A549 (cell line): ENCODE measurements around the gene C1orf53. TPM values are rescaled to one million over a fixed set of nuclear protein-coding genes. Genes with fewer than 3 reads are reported as not detected.

Experiments used
- ATAC-seq, 2 experiments: fragments of 200-7000 bp in 1 of 2; fragments of >200 bp in 1 of 2; cut with Nextera tagmentation in 1 of 2; cut with Tn5 transposase in 1 of 2; 3 replicates each; pipeline versions ENCODE4 v1.8.0 to v1.9.1; 2018 to 2020; ENCODE audit warnings: mild to moderate bottlenecking in 1 of 2, moderate library complexity in 1 of 2
- CTCF ChIA-PET: fragments of 300-600 bp; sonication (Branson Sonifier 250); formaldehyde crosslinking; extraction: SDS; loops from one replicate; lab custom pipeline; 2021; ENCODE audit warnings: antibody characterized with exemption, inconsistent platforms; lab: Yijun Ruan, JAX
- POLR2A ChIA-PET: fragments of 350-600 bp; formaldehyde crosslinking; extraction: SDS; loops from one replicate; lab custom pipeline; 2021; ENCODE audit warnings: antibody characterized with exemption, inconsistent platforms; lab: Yijun Ruan, JAX
- DNase-seq, 2 experiments: peaks; one replicate each; pipeline versions ENCODE4 v3.0.0 to v3.0.0-alpha.2; 2011 to 2016; ENCODE audit warnings: low read depth in 1 of 2, low spot score in 1 of 2
- FAIRE-seq: peaks from 2 replicates; lab custom pipeline; 2011; peaks lifted over from hg19 to GRCh38; lab: Jason Lieb, UNC
- H3K27ac ChIP-seq, 2 experiments: fragments of >200 bp; sonication (Bioruptor Twin); formaldehyde crosslinking; 3 replicates each; pipeline ENCODE4 v1.5.1; 2016 to 2017
- H3K4me1 ChIP-seq: fragments of >200 bp; sonication (Bioruptor Twin); formaldehyde crosslinking; 3 replicates; pipeline ENCODE4 v1.6.1; 2016
- H3K4me2 ChIP-seq: fragments of >200 bp; sonication (Bioruptor Twin); formaldehyde crosslinking; 3 replicates; pipeline ENCODE4 v1.6.1; 2016
- H3K4me3 ChIP-seq: fragments of >200 bp; sonication (Bioruptor Twin); formaldehyde crosslinking; 3 replicates; pipeline ENCODE4 v1.5.1; 2016
- H3K9me3 ChIP-seq: fragments of >200 bp; sonication (Bioruptor Twin); formaldehyde crosslinking; 3 replicates; pipeline ENCODE4 v1.6.1; 2016
- BHLHE40 ChIP-seq: IDR thresholded peaks from 2 replicates; pipeline ENCODE4 v1.6.1; 2012; ENCODE audit warnings: low read depth, low read length, inconsistent platforms
- CBX2 ChIP-seq: fragments of 200-600 bp; sonication (generic); IDR thresholded peaks from 2 replicates; pipeline ENCODE4 v1.6.1; 2016; ENCODE audit warnings: low read depth, mild to moderate bottlenecking, borderline replicate concordance
- CBX8 ChIP-seq: fragments of 200-600 bp; sonication (generic); IDR thresholded peaks from 2 replicates; pipeline ENCODE4 v1.6.1; 2016
- CHD2 ChIP-seq: fragments of 150-350 bp; IDR thresholded peaks from 2 replicates; pipeline ENCODE4 v1.6.1; 2014; ENCODE audit warnings: low read length; ENCODE audit not compliant: partially characterized antibody
- CHD4 ChIP-seq: fragments of 200-600 bp; sonication (generic); IDR thresholded peaks from 2 replicates; pipeline ENCODE4 v1.6.1; 2016; ENCODE audit warnings: antibody characterized with exemption, mild to moderate bottlenecking, borderline replicate concordance
- FOSL2 ChIP-seq, 2 experiments: fragments of 450-650 bp in 1 of 2; fragments of >200 bp in 1 of 2; sonication (Bioruptor Twin) in 1 of 2; formaldehyde crosslinking; IDR thresholded peaks; 2 replicates each; pipeline versions ENCODE4 v1.5.0 to v1.6.1; 2016 to 2020; ENCODE audit warnings: mild to moderate bottlenecking in 1 of 2, moderate library complexity in 1 of 2
- HOXB5 ChIP-seq: fragments of 250-450 bp; sonication (Bioruptor Pico); IDR thresholded peaks from 2 replicates; pipeline ENCODE4 v1.5.0; 2020; ENCODE audit warnings: mild to moderate bottlenecking, moderate library complexity
- MAZ ChIP-seq: fragments of 150-350 bp; IDR thresholded peaks from 2 replicates; pipeline ENCODE4 v1.6.1; 2014; ENCODE audit warnings: antibody characterized with exemption, low read depth, low read length, borderline replicate concordance
- NPAS2 ChIP-seq: fragments of 250-450 bp; sonication (Bioruptor Pico); IDR thresholded peaks from 2 replicates; pipeline ENCODE4 v1.8.0; 2022; ENCODE audit warnings: mild to moderate bottlenecking, moderate library complexity, borderline replicate concordance
- POLR2A ChIP-seq: IDR thresholded peaks from 2 replicates; pipeline ENCODE4 v1.6.1; 2012; ENCODE audit warnings: mild to moderate bottlenecking, low read length
- RAD21 ChIP-seq, 2 experiments: fragments of >200 bp in 1 of 2; sonication (Bioruptor Twin) in 1 of 2; formaldehyde crosslinking in 1 of 2; IDR thresholded peaks in 1 of 2; conservative IDR thresholded peaks in 1 of 2; 2 replicates in 1 of 2; 3 replicates in 1 of 2; pipeline ENCODE4 v1.6.1; 2012 to 2018; ENCODE audit warnings: inconsistent platforms in 1 of 2
- RCOR1 ChIP-seq: fragments of 150-350 bp; IDR thresholded peaks from 2 replicates; pipeline ENCODE4 v1.6.1; 2014; ENCODE audit warnings: antibody characterized with exemption, low read length, low read depth
- SMC3 ChIP-seq: fragments of >200 bp; sonication (Bioruptor Twin); formaldehyde crosslinking; IDR thresholded peaks from 3 replicates; pipeline ENCODE4 v1.6.1; 2018; ENCODE audit warnings: inconsistent platforms
- SREBF2 ChIP-seq: fragments of 450-650 bp; IDR thresholded peaks from 2 replicates; pipeline ENCODE4 v1.6.1; 2014; ENCODE audit warnings: mild to moderate bottlenecking, moderate library complexity
- TFCP2L1 ChIP-seq: fragments of 250-450 bp; sonication (Bioruptor Pico); IDR thresholded peaks from 2 replicates; pipeline ENCODE4 v1.5.0; 2021; ENCODE audit warnings: mild to moderate bottlenecking
- ZC3H11A ChIP-seq: fragments of 450-650 bp; IDR thresholded peaks from 2 replicates; pipeline ENCODE4 v1.6.1; 2014; ENCODE audit warnings: antibody characterized with exemption, mild to moderate bottlenecking
- ZSCAN20 ChIP-seq: fragments of 250-450 bp; sonication (Bioruptor Pico); IDR thresholded peaks from 2 replicates; pipeline ENCODE4 v1.8.0; 2022; ENCODE audit warnings: mild to moderate bottlenecking, moderate library complexity
- WGBS: methylation state at CpG from one replicate; pipeline ENCODE4 v1.1.6; 2017; ENCODE audit errors: missing lambda C conversion rate; 5-methylcytosine and 5-hydroxymethylcytosine counted together
- polyA plus RNA-seq, 4 experiments: library from polyadenylated mRNA; depleted of rRNA in 3 of 4; stranded (reverse); fragments of >200 nt; fragmentation: RNase III in 1 of 4; extraction: RNeasy Plus Mini Kit Qiagen cat#74134 plus additional on column Dnase treatment in 1 of 4; gene quantifications; 2 replicates in 3 of 4; 3 replicates in 1 of 4; pipeline ENCODE4 v1.2.3, GENCODE V29; 2011 to 2017
- TF ChIP-seq, protein P1 (sequence below): IDR thresholded peaks from 2 replicates; pipeline ENCODE4 v1.6.1; 2012; ENCODE audit warnings: low read depth, borderline replicate concordance
- TF ChIP-seq, protein P2 (sequence below): fragments of 250-450 bp; sonication (Bioruptor Pico); IDR thresholded peaks from 2 replicates; pipeline ENCODE4 v1.5.0; 2021; ENCODE audit warnings: mild to moderate bottlenecking, moderate library complexity, borderline replicate concordance
- TF ChIP-seq, protein P3 (sequence below): fragments of 250-450 bp; sonication (Bioruptor Pico); IDR thresholded peaks from 2 replicates; pipeline ENCODE4 v1.5.0; 2020; ENCODE audit warnings: low read depth, mild to moderate bottlenecking, moderate library complexity

C1orf53 gene
- polyA plus RNA-seq, 2 of the 4 experiments (the other 2 are of a cell fraction) = 5.7 to 7.9 TPM

DNA sequence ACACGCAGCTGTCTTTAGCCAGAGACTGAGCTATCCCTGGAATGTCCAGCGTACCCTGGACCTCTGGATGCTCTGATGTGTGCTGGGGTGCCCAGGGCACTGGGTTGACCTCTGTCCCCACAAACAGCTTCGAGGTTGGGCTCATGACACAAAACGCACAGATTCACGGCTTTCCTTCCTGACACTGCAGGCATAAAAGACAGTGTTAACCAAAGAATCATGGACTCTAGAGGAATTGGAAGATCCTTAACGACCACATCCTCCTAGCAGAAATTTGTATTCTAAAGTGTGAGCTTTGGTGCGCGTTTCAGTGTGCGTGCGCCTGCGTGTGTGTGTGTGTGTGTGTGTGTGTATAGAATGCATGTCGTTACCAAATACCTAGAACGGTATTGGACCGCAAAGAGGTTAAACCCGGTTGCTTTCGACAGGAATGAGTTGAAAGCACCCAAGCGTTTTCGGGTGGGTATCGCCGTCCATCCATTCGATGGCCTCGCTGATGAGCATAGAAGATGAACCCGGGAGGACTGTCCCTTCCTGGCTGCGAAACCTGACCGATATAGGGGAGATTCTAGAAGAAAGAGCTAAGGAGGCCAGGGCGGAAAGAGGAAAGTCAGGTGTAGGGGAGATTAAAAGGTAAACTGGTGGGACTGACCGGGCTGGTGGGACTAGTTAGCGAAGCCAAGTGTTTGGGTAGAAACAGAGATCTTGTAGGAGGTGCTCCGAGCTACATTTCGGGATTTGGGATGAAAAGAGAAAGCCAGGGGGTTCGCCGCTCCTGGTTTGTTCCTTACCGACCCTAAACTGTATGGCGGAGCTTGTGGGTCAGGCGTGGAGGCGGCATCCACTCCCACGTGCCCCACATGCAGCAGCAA is 7.9 kb downstream of the C1orf53 start:
- Histone ChIP-seq H3K4me3 (no peak overlapping the region), H3K4me2 (no peak overlapping the region; the same call in 2 of the 3 replicates), H3K9me3 (no peaks in the 10 kb centered on the region), H3K27ac (no peak overlapping the region), H3K4me1 (peaks cover 4% of the 10 kb centered on the region; the same call in 1 of the 3 replicates)
- FAIRE-seq (no peak), DNase-seq (no peak), ATAC-seq (no peak)
- 84% methylated on average over 37 of the region's 37 CpGs for WGBS
- ChIA-PET CTCF (interaction anchor here (1.1 to 1.5 kb wide), 3 partner anchors 8 to 16 kb away, joined by 4 to 5 read pairs (median 4); partner anchors contain the start of gene C1orf53), POLR2A (interaction anchor here (1.5 kb wide), 1 partner anchor 8 kb away, joined by 6 read pairs; the partner anchor contains the start of gene C1orf53)
- no peak for TF ChIP-seq CHD4
- no peak for TF ChIP-seq ZSCAN20 (CRISPR knock-in tag)
- no peak for TF ChIP-seq TFCP2L1 (CRISPR knock-in tag)
- no peak for TF ChIP-seq HOXB5 (CRISPR knock-in tag)
- no peak for TF ChIP-seq CBX2
- no peak for TF ChIP-seq NPAS2 (CRISPR knock-in tag)
- no peak for TF ChIP-seq POLR2A

DNA sequence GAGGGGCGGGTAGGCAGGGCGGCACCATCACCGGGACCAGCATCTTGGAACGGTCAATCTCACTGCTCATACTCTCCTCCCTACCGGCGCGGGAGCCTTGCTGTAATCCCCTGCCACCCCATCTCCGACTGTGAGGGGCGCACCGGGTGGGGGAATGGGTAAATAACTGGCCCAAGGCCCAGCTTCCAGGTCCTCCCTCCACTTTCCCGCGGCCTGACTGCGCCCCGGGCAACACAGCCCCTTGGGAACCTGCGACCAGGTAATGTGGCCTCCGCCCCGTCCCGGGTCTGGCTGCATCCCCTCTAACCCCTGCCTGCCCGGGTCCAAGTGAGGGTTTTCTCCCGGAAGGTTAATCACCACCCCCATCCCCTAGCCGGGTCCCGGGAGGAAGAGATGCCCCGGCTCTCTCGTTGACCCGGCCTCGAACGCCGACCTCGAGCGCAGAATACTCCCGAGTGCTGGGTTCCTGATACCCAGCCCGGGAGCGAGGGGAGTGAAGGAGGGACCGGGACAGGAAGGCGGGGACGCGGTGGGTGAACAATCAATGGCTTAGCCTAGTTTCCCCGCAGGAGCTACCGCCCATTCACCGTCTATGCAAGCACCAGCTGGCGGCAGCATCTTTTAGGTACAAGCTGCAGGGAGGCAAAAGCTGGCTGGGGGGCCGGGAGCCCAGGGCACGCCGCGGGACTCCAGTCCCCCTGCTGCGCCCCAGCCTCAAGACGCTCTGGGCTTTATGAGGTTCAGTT is 8.9 kb downstream of the C1orf53 start:
- Histone ChIP-seq H3K27ac (peak overlapping the region; percentile 37 to 55; a peak in 4 of 6 replicates), H3K4me1 (peaks cover 7% of the 10 kb centered on the region; the same call in 1 of the 3 replicates), H3K4me2 (peak overlapping the region; percentile 84), H3K9me3 (no peaks in the 10 kb centered on the region), H3K4me3 (peak overlapping the region; percentile 46)
- ATAC-seq = peak; percentile 1 to 22; a peak in 4 of 6 replicates
- ChIA-PET POLR2A (interaction anchor here (1.5 kb wide), 1 partner anchor 9 kb away, joined by 6 read pairs; the partner anchor contains the start of gene C1orf53), CTCF (interaction anchor here (0.7 to 1.5 kb wide), 4 partner anchors 9 to 15 kb away, joined by 4 to 5 read pairs (median 4); partner anchors contain the start of gene C1orf53)
- TF ChIP-seq, protein P1, sequence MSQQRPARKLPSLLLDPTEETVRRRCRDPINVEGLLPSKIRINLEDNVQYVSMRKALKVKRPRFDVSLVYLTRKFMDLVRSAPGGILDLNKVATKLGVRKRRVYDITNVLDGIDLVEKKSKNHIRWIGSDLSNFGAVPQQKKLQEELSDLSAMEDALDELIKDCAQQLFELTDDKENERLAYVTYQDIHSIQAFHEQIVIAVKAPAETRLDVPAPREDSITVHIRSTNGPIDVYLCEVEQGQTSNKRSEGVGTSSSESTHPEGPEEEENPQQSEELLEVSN = no peak
- TF ChIP-seq, protein P2, sequence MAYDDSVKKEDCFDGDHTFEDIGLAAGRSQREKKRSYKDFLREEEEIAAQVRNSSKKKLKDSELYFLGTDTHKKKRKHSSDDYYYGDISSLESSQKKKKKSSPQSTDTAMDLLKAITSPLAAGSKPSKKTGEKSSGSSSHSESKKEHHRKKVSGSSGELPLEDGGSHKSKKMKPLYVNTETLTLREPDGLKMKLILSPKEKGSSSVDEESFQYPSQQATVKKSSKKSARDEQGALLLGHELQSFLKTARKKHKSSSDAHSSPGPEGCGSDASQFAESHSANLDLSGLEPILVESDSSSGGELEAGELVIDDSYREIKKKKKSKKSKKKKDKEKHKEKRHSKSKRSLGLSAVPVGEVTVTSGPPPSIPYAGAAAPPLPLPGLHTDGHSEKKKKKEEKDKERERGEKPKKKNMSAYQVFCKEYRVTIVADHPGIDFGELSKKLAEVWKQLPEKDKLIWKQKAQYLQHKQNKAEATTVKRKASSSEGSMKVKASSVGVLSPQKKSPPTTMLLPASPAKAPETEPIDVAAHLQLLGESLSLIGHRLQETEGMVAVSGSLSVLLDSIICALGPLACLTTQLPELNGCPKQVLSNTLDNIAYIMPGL (CRISPR knock-in tag) = no peak
- TF ChIP-seq RCOR1 (no peak), MAZ (no peak), CHD2 (no peak), CBX8 (no peak), ZC3H11A (no peak)
- 21% methylated on average over 42 of the region's 47 CpGs for WGBS
- no peak for DNase-seq
- FAIRE-seq = no peak

DNA sequence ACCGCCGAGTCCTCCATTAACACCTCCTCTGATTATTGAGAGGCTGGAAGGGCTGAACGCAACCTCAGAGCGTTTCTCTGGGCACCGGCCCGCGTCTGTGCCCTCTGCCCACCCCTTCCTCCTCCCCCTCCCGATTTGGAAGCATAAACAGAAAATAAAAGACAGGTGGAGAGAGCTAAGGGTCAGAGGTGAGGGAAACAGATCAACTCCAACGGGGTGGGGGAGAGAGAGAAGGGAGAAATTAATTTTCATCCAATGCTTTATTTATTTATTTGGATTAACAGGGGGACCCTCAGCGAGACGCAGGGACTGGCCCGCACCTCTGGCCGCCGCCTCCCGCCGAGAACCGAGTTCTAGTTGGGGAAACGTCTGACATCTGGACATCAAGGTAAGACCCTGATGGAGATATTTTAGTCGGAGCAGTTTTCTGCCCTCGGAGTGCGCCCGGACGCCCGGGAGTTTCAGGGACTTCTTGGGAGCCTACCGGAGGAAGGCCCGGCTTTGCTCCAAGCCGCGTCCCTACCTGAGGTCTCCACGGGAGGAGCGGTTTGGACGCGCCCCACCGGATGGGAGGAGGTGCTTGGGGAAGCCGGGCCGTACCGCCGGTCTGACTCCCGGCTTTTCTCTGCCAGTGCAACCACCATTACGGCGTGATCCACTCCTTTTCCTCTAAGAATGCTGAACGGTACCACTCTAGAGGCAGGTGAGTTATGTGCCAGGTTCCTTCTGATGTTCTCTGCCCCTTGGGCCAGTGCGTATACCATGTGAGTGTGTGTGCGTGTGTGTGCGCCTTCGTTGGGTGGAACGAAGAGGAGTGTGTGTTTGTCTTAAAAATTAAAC is 9.6 kb downstream of the C1orf53 start:
- DNase-seq = no peak
- ChIA-PET CTCF (interaction anchor here (0.7 to 4.3 kb wide), 2 partner anchors 8 to 12 kb away, joined by 5 to 42 read pairs; partner anchors contain the start of gene C1orf53), POLR2A (interaction anchor here (1.5 kb wide), 1 partner anchor 10 kb away, joined by 6 read pairs; the partner anchor contains the start of gene C1orf53)
- no peak for ATAC-seq
- WGBS = 54% methylated on average over 46 of the region's 46 CpGs
- Histone ChIP-seq H3K27ac (peak overlapping the region; percentile 37 to 55; a peak in 4 of 6 replicates), H3K4me3 (peak overlapping the region; percentile 46), H3K4me2 (peak overlapping the region; percentile 84), H3K4me1 (peaks cover 14% of the 10 kb centered on the region; the same call in 2 of the 3 replicates), H3K9me3 (no peaks in the 10 kb centered on the region)
- TF ChIP-seq CHD2 (no peak), FOSL2 (IDR thresholded peaks at IDR 0.05) (no peak), FOSL2 (CRISPR knock-in tag; IDR thresholded peaks at IDR 0.05) (no peak), RAD21 (conservative IDR thresholded peaks at IDR 0.05 in 1 of 2, IDR thresholded peaks at IDR 0.05 in 1 of 2) (no peak), SMC3 (no peak), TFCP2L1 (CRISPR knock-in tag) (no peak), POLR2A (no peak), BHLHE40 (no peak), SREBF2 (no peak)
- TF ChIP-seq, protein P3, sequence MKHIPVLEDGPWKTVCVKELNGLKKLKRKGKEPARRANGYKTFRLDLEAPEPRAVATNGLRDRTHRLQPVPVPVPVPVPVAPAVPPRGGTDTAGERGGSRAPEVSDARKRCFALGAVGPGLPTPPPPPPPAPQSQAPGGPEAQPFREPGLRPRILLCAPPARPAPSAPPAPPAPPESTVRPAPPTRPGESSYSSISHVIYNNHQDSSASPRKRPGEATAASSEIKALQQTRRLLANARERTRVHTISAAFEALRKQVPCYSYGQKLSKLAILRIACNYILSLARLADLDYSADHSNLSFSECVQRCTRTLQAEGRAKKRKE = no peak
- FAIRE-seq = no peak
